GF-D8 (cell line): Measurements from ENCODE around the gene NT5C.
"Not testable (repeated sequence)": the region's sequence is repeated elsewhere in the genome, so short reads cannot be mapped to it uniquely, and the experiment has no call there.

Experiments
- DNase-seq: peaks from one replicate; lab custom pipeline; 2025; lab: John Stamatoyannopoulos, UW

The NT5C gene

GRCh38 chr17:75131278-75132017 is at the start of gene NT5C:
Gene NT5C (minus strand): TSS chr17:75131742. CDS start chr17:75131707, 35 bp downstream.
- DNase-seq: peak; percentile 44

- no peak for DNase-seq
These were observed 49.6 kb upstream of the NT5C start for GRCh38 chr17:75181110-75181509.

GRCh38 chr17:75178453-75178852 is 46.9 kb upstream of the NT5C start:
- no peak for DNase-seq

- DNase-seq: no peak
These were observed 45.1 kb upstream of the NT5C start for GRCh38 chr17:75176625-75177024.

- DNase-seq: no peak
These were observed 43.5 kb upstream of the NT5C start for GRCh38 chr17:75174996-75175395.

GRCh38 chr17:75173526-75173925 is 42.0 kb upstream of the NT5C start:
- no peak for DNase-seq

GRCh38 chr17:75168998-75169397 is 37.5 kb upstream of the NT5C start:
- no peak for DNase-seq

GRCh38 chr17:75164606-75165005 is 33.1 kb upstream of the NT5C start:
- not testable (repeated sequence) for DNase-seq

GRCh38 chr17:75163074-75163473 is 31.5 kb upstream of the NT5C start:
- DNase-seq: no peak

GRCh38 chr17:75160211-75160610 is 28.7 kb upstream of the NT5C start:
- DNase-seq: no peak

GRCh38 chr17:75159196-75160031 is 27.9 kb upstream of the NT5C start:
- no peak for DNase-seq

GRCh38 chr17:75158480-75158879 is 26.9 kb upstream of the NT5C start:
- DNase-seq: not testable (repeated sequence)

- no peak for DNase-seq
These were observed 23.7 kb upstream of the NT5C start for GRCh38 chr17:75155191-75155601.

GRCh38 chr17:75154195-75155106 is 22.9 kb upstream of the NT5C start, which contains the start of gene JPT1:
Gene JPT1 (minus strand): TSS chr17:75154512. CDS start chr17:75154397, 115 bp downstream.
- DNase-seq: peak; percentile 93

- no peak for DNase-seq
These were observed 22.2 kb upstream of the NT5C start for GRCh38 chr17:75153780-75154194.

GRCh38 chr17:75152922-75153779 is 21.6 kb upstream of the NT5C start:
- DNase-seq: peak; percentile 1

GRCh38 chr17:75152523-75152921 is 21.0 kb upstream of the NT5C start:
- DNase-seq: no peak

- no peak for DNase-seq
These were observed 20.4 kb upstream of the NT5C start for GRCh38 chr17:75151930-75152329.

GRCh38 chr17:75147878-75148546 is 16.5 kb upstream of the NT5C start:
- DNase-seq: no peak

GRCh38 chr17:75146592-75146991 is 15.1 kb upstream of the NT5C start:
- no peak for DNase-seq
